OCI-LY7 (cell line): ENCODE results near the gene IGSF23. TPM values are rescaled to one million over a fixed set of nuclear protein-coding genes. Genes with fewer than 3 reads are reported as not detected.

Experiments
- BruUV-seq: library from RNA; stranded (reverse); fragments of 400-500 nt; replicated peaks from 2 replicates; lab custom pipeline; 2021; lab: Mats Ljungman, UMichigan
- CTCF ChIA-PET: fragments of 300-600 bp; sonication (Branson Sonifier 250); formaldehyde crosslinking; loops from one replicate; lab custom pipeline; 2022; ENCODE audit warnings: antibody characterized with exemption; ENCODE audit not compliant: unreplicated experiment; lab: Charles Lee
- POLR2A ChIA-PET: fragments of 300-600 bp; sonication (Branson Sonifier 250); formaldehyde crosslinking; loops from one replicate; lab custom pipeline; 2022; ENCODE audit warnings: antibody characterized with exemption; lab: Charles Lee
- DNase-seq: peaks from one replicate; pipeline ENCODE4 v3.0.0-alpha.2; 2015; ENCODE audit warnings: low spot score
- H2AFZ ChIP-seq: fragments of 200-600 bp; sonication (generic), shearing (Covaris generic); 2 replicates; pipeline ENCODE4 v1.6.1; 2014; ENCODE audit warnings: mild to moderate bottlenecking, antibody characterized with exemption, low read length, moderate library complexity
- H3K27ac ChIP-seq: fragments of 200-600 bp; sonication (generic); 2 replicates; pipeline ENCODE4 v1.5.1; 2014; ENCODE audit warnings: mixed run types, low read depth, mild to moderate bottlenecking, moderate library complexity, low read length, inconsistent platforms; ENCODE audit not compliant: poor library complexity, severe bottlenecking
- H3K36me3 ChIP-seq: fragments of 200-600 bp; sonication (generic); 2 replicates; pipeline ENCODE4 v1.6.1; 2014; ENCODE audit warnings: mild to moderate bottlenecking, antibody characterized with exemption, low read length, moderate library complexity, mixed read lengths; ENCODE audit not compliant: insufficient read depth
- H3K4me1 ChIP-seq: fragments of 200-600 bp; sonication (generic); 2 replicates; pipeline ENCODE4 v1.5.1; 2014; ENCODE audit warnings: mild to moderate bottlenecking, low read length; ENCODE audit not compliant: insufficient read depth, poor library complexity, severe bottlenecking
- H3K4me2 ChIP-seq: fragments of 200-600 bp; sonication (generic); 2 replicates; pipeline ENCODE4 v1.6.1; 2014; ENCODE audit warnings: mild to moderate bottlenecking, low read length
- H3K4me3 ChIP-seq: fragments of 200-600 bp; sonication (generic); 2 replicates; pipeline ENCODE4 v1.5.1; 2014; ENCODE audit warnings: mild to moderate bottlenecking, low read depth, low read length; ENCODE audit not compliant: poor library complexity, severe bottlenecking
- H3K79me2 ChIP-seq: fragments of 200-600 bp; sonication (generic); 2 replicates; pipeline ENCODE4 v1.6.1; 2016; ENCODE audit warnings: low read depth, mild to moderate bottlenecking, low read length, moderate library complexity, mixed read lengths; ENCODE audit not compliant: insufficient read depth
- H3K9me2 ChIP-seq: fragments of 200-600 bp; sonication (generic); 2 replicates; pipeline ENCODE4 v1.6.1; 2016; ENCODE audit warnings: mild to moderate bottlenecking, low read length, mixed read lengths; ENCODE audit not compliant: insufficient read depth
- H3K9me3 ChIP-seq: fragments of 200-600 bp; sonication (generic); 2 replicates; pipeline ENCODE4 v1.6.1; 2014; ENCODE audit warnings: mild to moderate bottlenecking, mixed run types, low read length, mixed read lengths
- H4K20me1 ChIP-seq: fragments of 200-600 bp; sonication (generic); 2 replicates; pipeline ENCODE4 v1.6.1; 2014; ENCODE audit warnings: mild to moderate bottlenecking, antibody characterized with exemption, low read length, moderate library complexity, mixed read lengths; ENCODE audit not compliant: insufficient read depth
- CTCF ChIP-seq: fragments of 200-600 bp; sonication (generic); conservative IDR thresholded peaks from 2 replicates; pipeline ENCODE4 v1.5.1; 2014; ENCODE audit warnings: mild to moderate bottlenecking, antibody characterized with exemption, low read length, moderate library complexity, mixed read lengths
- EZH2phosphoT487 ChIP-seq: fragments of 200-600 bp; sonication (generic); IDR thresholded peaks from 2 replicates; pipeline ENCODE4 v1.6.1; 2018; ENCODE audit warnings: low read depth, borderline replicate concordance, mild to moderate bottlenecking, mixed run types, antibody characterized with exemption, low read length, moderate library complexity, mixed read lengths
- intact Hi-C: fragments of 100-400 bp; cut with micrococcal nuclease; formaldehyde crosslinking; loops from one replicate; pipeline ENCODE4 v1.10.0; 2022; ENCODE audit not compliant: unreplicated experiment
- total RNA-seq, 2 experiments: library from RNA; depleted of rRNA in 1 of 2; stranded (reverse); fragments of >200 nt in 1 of 2; shearing (Covaris generic) in 1 of 2; gene quantifications; 2 replicates each; pipeline ENCODE4 v1.2.3, GENCODE V29; 2014 to 2022

IGSF23 gene
- total RNA-seq, 2 experiments from 2014 or later = not detected

GRCh38 chr19:44576843-44577565 is 36.4 kb upstream of the IGSF23 start:
- Histone ChIP-seq H3K9me3 (no peaks in the 10 kb centered on the region), H3K4me2 (no peak overlapping the region), H3K4me1 (no peaks in the 10 kb centered on the region), H3K4me3 (no peak overlapping the region), H3K36me3 (no peaks in the 10 kb centered on the region), H2AFZ (no peak overlapping the region), H3K27ac (no peak overlapping the region), H3K9me2 (no peaks in the 10 kb centered on the region), H3K79me2 (no peaks in the 10 kb centered on the region), H4K20me1 (no peaks in the 10 kb centered on the region)
- no TSS peak for BruUV-seq
- TF ChIP-seq EZH2phosphoT487 (no peak), CTCF (peak; percentile 67)
- DNase-seq = peak; percentile 41
- POLR2A ChIA-PET = no interaction called here
- CTCF ChIA-PET = no interaction called here
- intact Hi-C loops = no loop called here

- no peaks in the 10 kb centered on the region for H3K36me3 ChIP-seq
- no peaks in the 10 kb centered on the region for H3K4me1 ChIP-seq
- no peak overlapping the region for H2AFZ ChIP-seq
- H3K4me2 ChIP-seq = no peak overlapping the region
- H3K9me3 ChIP-seq = no peaks in the 10 kb centered on the region
- H3K4me3 ChIP-seq = no peak overlapping the region
- H3K9me2 ChIP-seq = no peaks in the 10 kb centered on the region
- no peaks in the 10 kb centered on the region for H3K79me2 ChIP-seq
- H3K27ac ChIP-seq = no peak overlapping the region
- BruUV-seq = no TSS peak
- TF ChIP-seq CTCF (no peak), EZH2phosphoT487 (no peak)
- POLR2A ChIA-PET = no interaction called here
- CTCF ChIA-PET = no interaction called here
- no peak for DNase-seq
- no peaks in the 10 kb centered on the region for H4K20me1 ChIP-seq
- intact Hi-C loops = no loop called here
Measured at GRCh38 chr19:44577566-44577874, 35.8 kb upstream of the IGSF23 start.

- CTCF ChIA-PET = no interaction called here
- Histone ChIP-seq H3K4me1 (no peaks in the 10 kb centered on the region), H4K20me1 (no peaks in the 10 kb centered on the region), H3K4me3 (no peak overlapping the region), H3K36me3 (no peaks in the 10 kb centered on the region), H3K27ac (no peak overlapping the region), H3K79me2 (no peaks in the 10 kb centered on the region), H3K4me2 (no peak overlapping the region), H3K9me2 (no peaks in the 10 kb centered on the region), H3K9me3 (no peaks in the 10 kb centered on the region), H2AFZ (no peak overlapping the region)
- DNase-seq = no peak
- no peak for TF ChIP-seq EZH2phosphoT487
- no peak for TF ChIP-seq CTCF
- intact Hi-C loops = no loop called here
- POLR2A ChIA-PET = no interaction called here
- no TSS peak for BruUV-seq
Measured at GRCh38 chr19:44579663-44580365, 33.5 kb upstream of the IGSF23 start.
